Caki2 (cell line): ENCODE data around the gene TTC32. TPM values are rescaled to one million over a fixed set of nuclear protein-coding genes. Genes with fewer than 3 reads are reported as not detected.
"Not testable (repeated sequence)": the region's sequence is repeated elsewhere in the genome, so short reads cannot be mapped to it uniquely, and the experiment has no call there.

ENCODE experiments used
- DNase-seq: peaks from one replicate; pipeline ENCODE4 v3.0.0-alpha.2; 2015; ENCODE audit warnings: low read depth
- in situ Hi-C: cut with HindIII; loops from 2 replicates; pipeline ENCODE4 v1.10.0; 2016; ENCODE audit warnings: low sequenced_read_pairs, low pct_unique_long_range_greater_than_20kb, mixed read lengths
- total RNA-seq: library from RNA; depleted of rRNA; stranded (reverse); fragments of >200 nt; shearing (Covaris generic); gene quantifications from 2 replicates; pipeline ENCODE4 v1.2.3, GENCODE V29; 2014; ENCODE audit warnings: low replicate concordance

TTC32 gene
- total RNA-seq, 1 experiment from 2014 or later, result 4.8 TPM

- in situ Hi-C loops, result loop anchor here (25.0 kb wide), 1 partner anchor 1345 kb away; no protein-coding TSS in a partner anchor
- DNase-seq, result no peak
These were observed 19.5 kb downstream of the TTC32 start for GRCh38 chr2:19882286-19882685.

GRCh38 chr2:19881908-19882265 is 19.9 kb downstream of the TTC32 start:
- no peak for DNase-seq
- in situ Hi-C loops, result loop anchor here (25.0 kb wide), 1 partner anchor 1345 kb away; no protein-coding TSS in a partner anchor

- in situ Hi-C loops, result loop anchor here (25.0 kb wide), 1 partner anchor 1344 kb away; no protein-coding TSS in a partner anchor
- DNase-seq, result no peak
These were observed 20.4 kb downstream of the TTC32 start for GRCh38 chr2:19881221-19881907.

GRCh38 chr2:19880191-19880590 is 21.6 kb downstream of the TTC32 start:
- in situ Hi-C loops, result loop anchor here (25.0 kb wide), 1 partner anchor 1343 kb away; no protein-coding TSS in a partner anchor

GRCh38 chr2:19879120-19879519 is 22.7 kb downstream of the TTC32 start:
- DNase-seq, result no peak
- in situ Hi-C loops, result loop anchor here (25.0 kb wide), 1 partner anchor 1342 kb away; no protein-coding TSS in a partner anchor

More at GRCh38 chr2:19880191-19880590, 21.6 kb downstream of the TTC32 start:
- not testable (repeated sequence) for DNase-seq

- DNase-seq, result no peak
- in situ Hi-C loops, result loop anchor here (25.0 kb wide), 1 partner anchor 1341 kb away; no protein-coding TSS in a partner anchor
These were observed 23.3 kb downstream of the TTC32 start for GRCh38 chr2:19878268-19879046.

GRCh38 chr2:19876751-19877150 is 25.0 kb downstream of the TTC32 start:
- no peak for DNase-seq

GRCh38 chr2:19875280-19875679 is 26.5 kb downstream of the TTC32 start:
- in situ Hi-C loops, result loop anchor here (25.0 kb wide), 1 partner anchor 1338 kb away; no protein-coding TSS in a partner anchor
- no peak for DNase-seq

More at GRCh38 chr2:19876751-19877150, 25.0 kb downstream of the TTC32 start:
- in situ Hi-C loops, result loop anchor here (25.0 kb wide), 1 partner anchor 1339 kb away; no protein-coding TSS in a partner anchor

- DNase-seq, result no peak
- in situ Hi-C loops, result loop anchor here (25.0 kb wide), 1 partner anchor 1337 kb away; no protein-coding TSS in a partner anchor
These were observed 27.1 kb downstream of the TTC32 start for GRCh38 chr2:19874726-19875125.

- in situ Hi-C loops, result no loop called here
- DNase-seq, result no peak
These were observed 28.8 kb downstream of the TTC32 start for GRCh38 chr2:19873014-19873413.

GRCh38 chr2:19872302-19872701 is 29.5 kb downstream of the TTC32 start:
- in situ Hi-C loops, result no loop called here

GRCh38 chr2:19871836-19872235 is 29.9 kb downstream of the TTC32 start:
- no peak for DNase-seq
- in situ Hi-C loops, result no loop called here

More at GRCh38 chr2:19872302-19872701, 29.5 kb downstream of the TTC32 start:
- DNase-seq, result no peak

- in situ Hi-C loops, result no loop called here
These were observed 31.0 kb downstream of the TTC32 start for GRCh38 chr2:19870792-19871191.

GRCh38 chr2:19868701-19869580 is 32.8 kb downstream of the TTC32 start:
- in situ Hi-C loops, result no loop called here
- no peak for DNase-seq

More at GRCh38 chr2:19870792-19871191, 31.0 kb downstream of the TTC32 start:
- no peak for DNase-seq

- DNase-seq, result no peak
- in situ Hi-C loops, result no loop called here
These were observed 33.6 kb downstream of the TTC32 start for GRCh38 chr2:19868224-19868623.

GRCh38 chr2:19866771-19867170 is 35.0 kb downstream of the TTC32 start:
- in situ Hi-C loops, result no loop called here
- no peak for DNase-seq

GRCh38 chr2:19865151-19865550 is 36.6 kb downstream of the TTC32 start:
- in situ Hi-C loops, result no loop called here
- no peak for DNase-seq

- in situ Hi-C loops, result no loop called here
- DNase-seq, result no peak
These were observed 37.4 kb downstream of the TTC32 start for GRCh38 chr2:19864381-19864780.
